Activated CD8-positive, alpha-beta T cell treated with anti-CD3 and anti-CD28 coated beads, Interleukin-2, amount 10 ng/mL, durations not matched to agents 7 days and 5 days (primary cell): ENCODE results near the gene NAT14. TPM values are rescaled to one million over a fixed set of nuclear protein-coding genes. Genes with fewer than 3 reads are reported as not detected.
"Not testable (repeated sequence)": the region's sequence is repeated elsewhere in the genome, so short reads cannot be mapped to it uniquely, and the experiment has no call there.

Experiments
- ATAC-seq: fragments of 150-1000 bp; cut with Tn5 transposase; one replicate; pipeline ENCODE4 v1.10.0; 2021; ENCODE audit warnings: moderate library complexity
- CTCF ChIA-PET: fragments of 350-600 bp; sonication (Branson Sonifier 250); formaldehyde crosslinking; loops from one replicate; lab custom pipeline; 2021; ENCODE audit warnings: antibody characterized with exemption; lab: Charles Lee
- POLR2A ChIA-PET: fragments of 350-600 bp; sonication (Branson Sonifier 250); formaldehyde crosslinking; loops from one replicate; lab custom pipeline; 2021; ENCODE audit warnings: antibody characterized with exemption; lab: Charles Lee
- DNase-seq: peaks from one replicate; pipeline ENCODE4 v3.0.0-alpha.2; 2020
- H3K27ac Mint-ChIP-seq: one replicate; pipeline ENCODE4 v1.8.0; 2021; ENCODE audit warnings: mild to moderate bottlenecking, mixed read lengths
- H3K27me3 Mint-ChIP-seq: one replicate; pipeline ENCODE4 v1.8.0; 2021; ENCODE audit warnings: low read depth, mixed read lengths
- H3K36me3 Mint-ChIP-seq: one replicate; pipeline ENCODE4 v1.8.0; 2021; ENCODE audit warnings: low read depth, mixed read lengths
- H3K4me1 Mint-ChIP-seq: one replicate; pipeline ENCODE4 v1.8.0; 2021; ENCODE audit warnings: low read depth, mixed read lengths
- H3K4me3 Mint-ChIP-seq: one replicate; pipeline ENCODE4 v1.8.0; 2021; ENCODE audit warnings: mild to moderate bottlenecking, mixed read lengths
- H3K9me3 Mint-ChIP-seq: one replicate; pipeline ENCODE4 v1.8.0; 2022; ENCODE audit warnings: mixed read lengths; ENCODE audit not compliant: insufficient read depth
- total RNA-seq, 2 experiments: library from RNA; stranded (reverse); gene quantifications; one replicate each; pipeline ENCODE4 v1.2.3, GENCODE V29; 2021

Gene NAT14
- total RNA-seq, 2 experiments from 2014 or later = 16.2 to 16.4 TPM

GRCh38 chr19:55520691-55521292 lies 35.8 kb downstream of the NAT14 start:
- H3K4me1 Mint-ChIP-seq = peaks cover 5% of the 10 kb centered on the region
- no peaks in the 10 kb centered on the region for H3K27me3 Mint-ChIP-seq
- DNase-seq (no peak), ATAC-seq (no peak)
- H3K36me3 Mint-ChIP-seq = no peaks in the 10 kb centered on the region
- CTCF ChIA-PET = interaction anchor here (1.2 kb wide), 1 partner anchor 85 kb away, joined by 5 read pairs; the partner anchor contains the start of gene ZNF865
- POLR2A ChIA-PET = no interaction called here
- H3K27ac Mint-ChIP-seq = no peak overlapping the region
- no peak overlapping the region for H3K4me3 Mint-ChIP-seq
- H3K9me3 Mint-ChIP-seq = no peaks in the 10 kb centered on the region

GRCh38 chr19:55525289-55526101 lies 40.5 kb downstream of the NAT14 start:
- Mint-ChIP-seq H3K4me3 (no peak overlapping the region), H3K36me3 (no peaks in the 10 kb centered on the region), H3K27ac (no peak overlapping the region), H3K27me3 (no peaks in the 10 kb centered on the region), H3K4me1 (no peaks in the 10 kb centered on the region), H3K9me3 (no peaks in the 10 kb centered on the region)
- ChIA-PET POLR2A (no interaction called here), CTCF (interaction anchor here (1.1 kb wide), 1 partner anchor 81 kb away, joined by 3 read pairs; no protein-coding TSS in a partner anchor)
- ATAC-seq = no peak
- no peak for DNase-seq

- DNase-seq (no peak), ATAC-seq (no peak)
- Mint-ChIP-seq H3K36me3 (no peaks in the 10 kb centered on the region), H3K4me3 (no peak overlapping the region), H3K4me1 (no peaks in the 10 kb centered on the region), H3K27ac (no peak overlapping the region), H3K27me3 (no peaks in the 10 kb centered on the region), H3K9me3 (no peaks in the 10 kb centered on the region)
- ChIA-PET CTCF (interaction anchor here (1.1 kb wide), 1 partner anchor 80 kb away, joined by 3 read pairs; no protein-coding TSS in a partner anchor), POLR2A (no interaction called here)
Measured at GRCh38 chr19:55526216-55527196, 41.5 kb downstream of the NAT14 start.

- Mint-ChIP-seq H3K9me3 (no peaks in the 10 kb centered on the region), H3K27ac (no peak overlapping the region), H3K4me1 (no peaks in the 10 kb centered on the region), H3K27me3 (no peaks in the 10 kb centered on the region), H3K36me3 (no peaks in the 10 kb centered on the region), H3K4me3 (no peak overlapping the region)
- no peak for ATAC-seq
- ChIA-PET CTCF (no interaction called here), POLR2A (no interaction called here)
- no peak for DNase-seq
Measured at GRCh38 chr19:55527197-55528029, 42.4 kb downstream of the NAT14 start.

- H3K36me3 Mint-ChIP-seq = no peaks in the 10 kb centered on the region
- ChIA-PET CTCF (no interaction called here), POLR2A (no interaction called here)
- H3K9me3 Mint-ChIP-seq = no peaks in the 10 kb centered on the region
- H3K27me3 Mint-ChIP-seq = no peaks in the 10 kb centered on the region
- no peaks in the 10 kb centered on the region for H3K4me1 Mint-ChIP-seq
- ATAC-seq (no peak), DNase-seq (no peak)
- no peak overlapping the region for H3K4me3 Mint-ChIP-seq
- no peak overlapping the region for H3K27ac Mint-ChIP-seq
Measured at GRCh38 chr19:55528030-55528803, 43.2 kb downstream of the NAT14 start.

- no peak for DNase-seq
- no peaks in the 10 kb centered on the region for H3K36me3 Mint-ChIP-seq
- no peak overlapping the region for H3K27ac Mint-ChIP-seq
- ChIA-PET POLR2A (no interaction called here), CTCF (no interaction called here)
- H3K9me3 Mint-ChIP-seq = no peaks in the 10 kb centered on the region
- ATAC-seq = no peak
- H3K27me3 Mint-ChIP-seq = no peaks in the 10 kb centered on the region
- no peak overlapping the region for H3K4me3 Mint-ChIP-seq
- no peaks in the 10 kb centered on the region for H3K4me1 Mint-ChIP-seq
Measured at GRCh38 chr19:55529636-55530234, 44.7 kb downstream of the NAT14 start.

DNA sequence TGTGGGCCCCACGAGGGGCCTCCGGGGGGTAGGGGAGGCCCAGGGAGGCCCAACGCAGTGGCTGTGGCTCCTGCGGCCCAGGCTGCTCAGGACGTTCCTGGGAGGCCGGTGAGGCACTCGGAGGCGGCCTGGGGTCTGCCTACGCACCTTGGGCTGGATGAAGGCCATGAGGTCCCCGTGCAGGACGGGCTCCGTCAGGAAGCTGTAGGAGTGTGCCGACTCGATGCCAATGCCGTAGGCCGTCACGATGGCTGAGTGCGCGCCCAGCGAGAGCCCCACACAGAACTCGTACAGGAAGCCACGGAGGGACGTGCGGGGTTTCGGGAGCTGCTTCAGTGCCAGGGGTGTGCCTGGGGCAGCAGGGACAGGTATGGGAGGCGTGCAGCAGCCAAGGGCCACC lies 46.0 kb downstream of the NAT14 start:
- CTCF ChIA-PET = no interaction called here
- Mint-ChIP-seq H3K27ac (no peak overlapping the region), H3K4me3 (no peak overlapping the region), H3K36me3 (no peaks in the 10 kb centered on the region), H3K4me1 (no peaks in the 10 kb centered on the region), H3K9me3 (no peaks in the 10 kb centered on the region), H3K27me3 (no peaks in the 10 kb centered on the region)
- no peak for ATAC-seq
- DNase-seq = no peak
- POLR2A ChIA-PET = no interaction called here

DNA sequence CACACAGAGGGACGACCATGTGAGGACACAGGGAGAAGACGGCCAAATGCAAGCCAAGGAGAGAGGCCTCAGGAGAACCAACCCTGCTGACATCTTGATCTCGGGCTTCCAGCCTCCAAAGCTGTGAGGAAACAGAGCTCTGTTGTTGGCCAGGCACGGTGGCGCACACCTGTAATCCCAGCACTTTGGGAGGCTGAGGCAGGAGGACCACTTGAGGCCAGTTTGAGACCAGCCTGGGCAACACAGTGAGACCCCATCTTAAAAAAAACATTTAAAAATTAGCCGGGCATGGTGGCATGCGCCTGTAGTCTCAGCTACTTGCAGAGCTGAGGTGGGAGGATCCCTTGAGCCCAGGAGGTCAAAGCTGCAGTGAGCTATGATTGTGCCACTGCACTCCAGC lies 49.3 kb downstream of the NAT14 start:
- ATAC-seq, CTCF ChIA-PET, DNase-seq, H3K4me1 Mint-ChIP-seq, H3K27ac Mint-ChIP-seq, H3K9me3 Mint-ChIP-seq, H3K36me3 Mint-ChIP-seq, H3K27me3 Mint-ChIP-seq, H3K4me3 Mint-ChIP-seq: not testable (repeated sequence)
- POLR2A ChIA-PET = interaction anchor here (0.9 kb wide), 1 partner anchor 47 kb away, joined by 5 read pairs; no protein-coding TSS in a partner anchor

DNA sequence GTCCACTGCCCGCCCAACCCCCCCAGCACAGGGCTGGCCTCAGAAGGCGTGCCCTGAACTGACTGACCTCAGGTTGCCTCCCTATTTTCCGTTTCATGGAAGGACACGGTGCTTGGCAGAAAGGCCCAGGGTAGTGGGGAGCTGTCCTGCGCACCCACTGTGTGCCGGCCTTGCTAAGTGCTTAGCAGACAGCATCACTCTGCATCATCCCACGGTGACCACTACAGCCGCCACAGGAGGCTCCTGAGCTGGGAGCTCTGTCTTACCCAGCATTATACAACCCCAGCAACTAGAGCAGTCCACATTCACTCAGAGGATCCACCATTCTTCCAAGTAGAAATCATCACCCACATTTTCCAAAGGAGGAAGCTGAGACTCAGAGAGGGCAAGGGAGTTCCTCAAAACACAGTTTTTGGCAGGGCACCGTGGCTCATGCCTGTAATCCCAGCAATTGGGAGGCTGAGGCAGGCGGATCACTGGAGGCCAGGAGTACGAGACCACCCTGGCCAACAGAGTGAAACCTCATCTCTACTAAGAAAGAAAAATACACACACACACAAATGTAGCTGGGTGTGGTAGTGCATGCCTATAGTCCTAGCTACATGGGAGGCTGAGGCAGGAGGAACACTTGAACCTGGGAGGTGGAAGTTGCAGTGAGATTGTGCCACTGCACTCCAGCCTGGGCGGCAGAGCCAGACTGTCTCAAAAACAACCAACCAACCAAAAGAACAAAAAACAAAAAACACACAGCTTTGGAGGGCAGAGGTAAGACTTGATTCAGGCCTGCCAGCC lies 50.4 kb downstream of the NAT14 start:
- H3K27ac Mint-ChIP-seq = no peak overlapping the region
- H3K27me3 Mint-ChIP-seq = no peaks in the 10 kb centered on the region
- ATAC-seq = no peak
- H3K4me1 Mint-ChIP-seq = no peaks in the 10 kb centered on the region
- CTCF ChIA-PET = interaction anchor here (1.7 kb wide), 1 partner anchor 31 kb away, joined by 5 read pairs; no protein-coding TSS in a partner anchor
- POLR2A ChIA-PET = interaction anchor here (0.9 kb wide), 1 partner anchor 46 kb away, joined by 5 read pairs; no protein-coding TSS in a partner anchor
- H3K9me3 Mint-ChIP-seq = no peaks in the 10 kb centered on the region
- H3K4me3 Mint-ChIP-seq = no peak overlapping the region
- no peak for DNase-seq
- H3K36me3 Mint-ChIP-seq = no peaks in the 10 kb centered on the region
